Measurements from ENCODE around the gene CPN1. TPM values are rescaled to one million over a fixed set of nuclear protein-coding genes. Genes with fewer than 3 reads are reported as not detected.

Gene CPN1
- total RNA-seq, 2 experiments from 2014 or later, result not detected

DNA sequence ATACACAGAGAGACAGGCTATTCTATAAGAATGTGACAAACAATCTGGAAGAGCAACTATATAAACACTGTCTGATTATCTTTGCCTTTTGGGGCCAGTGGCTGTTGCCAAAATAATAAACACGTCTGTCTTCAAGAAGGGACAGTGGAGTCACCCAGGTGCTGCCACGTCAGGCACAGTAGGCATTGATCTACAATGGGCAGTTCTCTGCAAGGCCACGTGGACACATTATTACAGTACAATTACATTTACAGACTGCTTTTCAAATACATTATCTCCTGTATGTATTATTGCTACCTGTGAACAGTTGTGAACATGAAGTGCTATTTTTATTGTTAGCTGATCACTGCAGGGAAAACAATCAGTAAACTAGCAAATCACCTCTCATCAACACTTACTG, 86.0 kb downstream of the CPN1 start:
- ChIA-PET POLR2A (no interaction called here), CTCF (no interaction called here)
- ATAC-seq (ENCODE audit: poor library complexity) (no peak), DNase-seq (no peak)
- H3K4me3 Mint-ChIP-seq, result no peak overlapping the region
- no peaks in the 10 kb centered on the region for H3K36me3 Mint-ChIP-seq (ENCODE audit: low read depth)
- no peaks in the 10 kb centered on the region for H3K9me3 ChIP-seq (ENCODE audit: control insufficient read depth in 1 of 2, insufficient read depth in 1 of 2, low read length in 2 of 2)
- TF ChIP-seq, protein P1, sequence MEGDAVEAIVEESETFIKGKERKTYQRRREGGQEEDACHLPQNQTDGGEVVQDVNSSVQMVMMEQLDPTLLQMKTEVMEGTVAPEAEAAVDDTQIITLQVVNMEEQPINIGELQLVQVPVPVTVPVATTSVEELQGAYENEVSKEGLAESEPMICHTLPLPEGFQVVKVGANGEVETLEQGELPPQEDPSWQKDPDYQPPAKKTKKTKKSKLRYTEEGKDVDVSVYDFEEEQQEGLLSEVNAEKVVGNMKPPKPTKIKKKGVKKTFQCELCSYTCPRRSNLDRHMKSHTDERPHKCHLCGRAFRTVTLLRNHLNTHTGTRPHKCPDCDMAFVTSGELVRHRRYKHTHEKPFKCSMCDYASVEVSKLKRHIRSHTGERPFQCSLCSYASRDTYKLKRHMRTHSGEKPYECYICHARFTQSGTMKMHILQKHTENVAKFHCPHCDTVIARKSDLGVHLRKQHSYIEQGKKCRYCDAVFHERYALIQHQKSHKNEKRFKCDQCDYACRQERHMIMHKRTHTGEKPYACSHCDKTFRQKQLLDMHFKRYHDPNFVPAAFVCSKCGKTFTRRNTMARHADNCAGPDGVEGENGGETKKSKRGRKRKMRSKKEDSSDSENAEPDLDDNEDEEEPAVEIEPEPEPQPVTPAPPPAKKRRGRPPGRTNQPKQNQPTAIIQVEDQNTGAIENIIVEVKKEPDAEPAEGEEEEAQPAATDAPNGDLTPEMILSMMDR (IDR thresholded peaks at IDR 0.05), result no peak
- no peaks in the 10 kb centered on the region for H3K27me3 ChIP-seq (ENCODE audit: control insufficient read depth in 1 of 2, insufficient read depth in 2 of 2, low read length in 2 of 2)
- no peak overlapping the region for H3K4me3 ChIP-seq (ENCODE audit: low read length)
- H3K4me1 Mint-ChIP-seq (ENCODE audit: low read depth), result peaks cover 14% of the 10 kb centered on the region
- no peak overlapping the region for H3K27ac Mint-ChIP-seq
- no peaks in the 10 kb centered on the region for H3K36me3 ChIP-seq (ENCODE audit: insufficient read depth, low read length)
- intact Hi-C loops (cut with DNase I, micrococcal nuclease), result no loop called here
- H3K27ac ChIP-seq (ENCODE audit: low read depth in 1 of 2, low read length in 2 of 2), result no peak overlapping the region
- no peaks in the 10 kb centered on the region for H3K27me3 Mint-ChIP-seq
- no peaks in the 10 kb centered on the region for H3K9me3 Mint-ChIP-seq
- H3K4me1 ChIP-seq (ENCODE audit: insufficient read depth, low read length), result peaks cover 6% of the 10 kb centered on the region

- H3K36me3 ChIP-seq (ENCODE audit: insufficient read depth, low read length), result no peaks in the 10 kb centered on the region
- Mint-ChIP-seq H3K27ac (no peak overlapping the region), H3K4me1 (ENCODE audit: low read depth) (peaks cover 14% of the 10 kb centered on the region), H3K27me3 (no peaks in the 10 kb centered on the region), H3K4me3 (no peak overlapping the region), H3K36me3 (ENCODE audit: low read depth) (no peaks in the 10 kb centered on the region), H3K9me3 (no peaks in the 10 kb centered on the region)
- H3K4me3 ChIP-seq (ENCODE audit: low read length), result no peak overlapping the region
- ATAC-seq (ENCODE audit: poor library complexity) (no peak), DNase-seq (no peak)
- intact Hi-C loops (cut with DNase I, micrococcal nuclease), result no loop called here
- peaks cover 6% of the 10 kb centered on the region for H3K4me1 ChIP-seq (ENCODE audit: insufficient read depth, low read length)
- no peaks in the 10 kb centered on the region for H3K27me3 ChIP-seq (ENCODE audit: control insufficient read depth in 1 of 2, insufficient read depth in 2 of 2, low read length in 2 of 2)
- H3K9me3 ChIP-seq (ENCODE audit: control insufficient read depth in 1 of 2, insufficient read depth in 1 of 2, low read length in 2 of 2), result no peaks in the 10 kb centered on the region
- no peak overlapping the region for H3K27ac ChIP-seq (ENCODE audit: low read depth in 1 of 2, low read length in 2 of 2)
- TF ChIP-seq, protein P1 (IDR thresholded peaks at IDR 0.05), result no peak
- ChIA-PET POLR2A (no interaction called here), CTCF (interaction anchor here (1.0 to 2.1 kb wide), 2 partner anchors 10 to 15 kb away, joined by 3 to 11 read pairs; partner anchors contain the start of gene DNMBP)
These were observed 86.4 kb downstream of the CPN1 start for GRCh38 chr10:99995269-99995668.

DNA sequence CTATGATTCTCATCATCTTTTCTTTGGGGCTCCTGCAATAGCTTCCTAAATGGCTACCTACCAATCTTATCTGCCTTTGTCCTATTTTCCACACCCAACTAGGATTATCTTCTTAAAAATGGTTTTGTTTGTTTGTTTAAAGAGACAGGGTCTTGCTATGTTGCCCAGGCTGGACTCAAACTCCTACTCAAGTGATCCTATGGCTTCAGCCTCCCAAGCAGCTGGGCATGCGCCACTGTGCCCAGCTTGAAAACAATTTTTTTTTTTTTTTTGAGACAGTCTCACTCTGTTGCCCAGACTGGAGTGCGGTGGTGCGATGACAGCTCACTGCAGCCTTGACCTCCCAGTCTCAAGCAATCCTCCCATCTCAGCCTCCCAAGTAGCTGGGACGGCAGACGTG, 86.9 kb downstream of the CPN1 start:
- ChIA-PET POLR2A (no interaction called here), CTCF (interaction anchor here (1.0 to 2.1 kb wide), 2 partner anchors 11 to 15 kb away, joined by 3 to 11 read pairs; partner anchors contain the start of gene DNMBP)
- ATAC-seq (ENCODE audit: poor library complexity) (no peak), DNase-seq (no peak)
- H3K4me1 Mint-ChIP-seq (ENCODE audit: low read depth), result peaks cover 14% of the 10 kb centered on the region
- H3K4me3 Mint-ChIP-seq, result no peak overlapping the region
- Histone ChIP-seq H3K27me3 (ENCODE audit: control insufficient read depth in 1 of 2, insufficient read depth in 2 of 2, low read length in 2 of 2) (no peaks in the 10 kb centered on the region), H3K36me3 (ENCODE audit: insufficient read depth, low read length) (no peaks in the 10 kb centered on the region), H3K4me1 (ENCODE audit: insufficient read depth, low read length) (peaks cover 6% of the 10 kb centered on the region), H3K9me3 (ENCODE audit: control insufficient read depth in 1 of 2, insufficient read depth in 1 of 2, low read length in 2 of 2) (no peaks in the 10 kb centered on the region), H3K27ac (ENCODE audit: low read depth in 1 of 2, low read length in 2 of 2) (no peak overlapping the region), H3K4me3 (ENCODE audit: low read length) (no peak overlapping the region)
- no peaks in the 10 kb centered on the region for H3K36me3 Mint-ChIP-seq (ENCODE audit: low read depth)
- intact Hi-C loops (cut with DNase I, micrococcal nuclease), result no loop called here
- H3K27me3 Mint-ChIP-seq, result no peaks in the 10 kb centered on the region
- no peak overlapping the region for H3K27ac Mint-ChIP-seq
- H3K9me3 Mint-ChIP-seq, result no peaks in the 10 kb centered on the region
- TF ChIP-seq, protein P1 (IDR thresholded peaks at IDR 0.05), result no peak
